Stimulated activated CD4-positive, alpha-beta T cell treated with anti-CD3 and anti-CD28 coated beads, TNF-alpha, amount 100 ng/mL, for 1 hour (primary cell): Measurements from ENCODE around the gene DOHH.

Experiments used
- DNase-seq, 3 donors: peaks; one replicate each; pipeline ENCODE4 v3.0.0-alpha.2; 2020; ENCODE audit warnings: low read depth in 3 of 3, low spot score in 1 of 3

DOHH gene

DNA sequence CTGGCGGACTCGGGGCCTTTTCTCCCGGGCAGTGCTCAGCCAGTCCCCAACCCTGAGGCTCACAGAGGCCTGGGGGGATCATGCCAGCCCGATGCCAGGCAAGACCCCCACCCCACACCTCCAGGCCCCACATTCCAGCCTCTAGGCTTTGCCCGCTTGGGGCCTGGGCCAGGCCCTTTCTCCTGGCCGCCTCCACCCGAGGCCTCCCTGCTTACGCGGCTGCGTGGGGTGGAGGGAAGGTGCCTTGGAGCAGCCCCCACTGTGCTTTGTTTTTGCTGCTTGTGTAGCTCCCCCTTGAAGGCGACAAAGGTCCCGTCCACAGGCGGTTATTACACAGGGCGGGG lies 58.5 kb downstream of the DOHH start:
- no peak for DNase-seq

DNA sequence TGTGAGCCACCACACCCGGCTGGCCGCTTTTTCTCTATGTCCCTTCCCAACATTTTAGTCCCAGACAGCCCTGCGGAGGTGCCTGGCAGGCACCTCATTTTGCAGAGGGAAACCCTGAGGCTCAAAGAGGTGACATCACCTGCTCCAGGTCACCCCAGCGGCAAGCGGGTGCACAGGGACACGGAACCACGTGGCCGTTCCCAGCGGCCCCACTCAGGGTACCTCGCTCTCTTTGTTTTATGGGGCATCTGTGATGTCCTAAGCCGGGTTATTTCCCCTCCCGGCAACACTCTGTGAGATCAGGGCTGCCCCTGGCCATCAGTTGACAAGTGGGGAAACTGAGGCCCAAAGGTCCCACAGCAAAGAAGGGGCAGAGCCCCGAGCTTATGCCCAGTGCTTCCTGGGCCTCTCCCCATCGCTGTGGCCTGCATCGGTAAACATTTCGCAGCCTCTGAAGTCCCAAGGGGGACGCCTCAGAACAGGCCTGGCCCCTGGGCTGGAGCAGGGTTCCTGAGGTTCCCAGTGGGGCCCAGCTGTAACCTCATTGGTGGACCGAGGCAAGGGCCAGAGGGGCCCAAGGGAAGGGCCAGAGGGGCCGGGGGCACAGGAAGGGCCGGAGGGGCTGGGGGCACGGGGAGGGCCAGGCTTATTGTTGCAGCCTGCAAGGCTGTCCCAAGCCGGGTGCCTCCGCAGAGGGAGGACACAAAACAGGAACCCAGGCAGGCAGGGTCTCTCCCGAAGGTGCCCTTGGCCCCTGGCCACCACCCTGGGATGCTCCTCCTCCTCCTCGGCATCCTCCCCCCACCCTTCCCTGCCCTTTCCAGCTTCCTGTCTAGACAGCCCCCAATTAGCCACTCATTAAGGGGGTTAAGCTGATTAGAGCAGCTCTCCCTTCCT lies 59.1 kb downstream of the DOHH start:
- no peak for DNase-seq
